Endothelial cell of umbilical vein (primary cell): ENCODE measurements around the gene HCST. TPM values are rescaled to one million over a fixed set of nuclear protein-coding genes. Genes with fewer than 3 reads are reported as not detected.

Source experiments
- BruUV-seq: library from RNA; stranded (reverse); fragments of 400-500 nt; replicated peaks from 2 replicates; lab custom pipeline; 2021; lab: Mats Ljungman, UMichigan
- CTCF ChIA-PET: fragments of 300-600, 350-600 bp; sonication (Branson Sonifier 250); formaldehyde crosslinking; loops from one replicate; lab custom pipeline; 2021; ENCODE audit warnings: antibody characterized with exemption, inconsistent platforms; lab: Charles Lee
- POLR2A ChIA-PET: fragments of 300-600, 350-600 bp; sonication (Branson Sonifier 250); formaldehyde crosslinking; loops from one replicate; lab custom pipeline; 2021; ENCODE audit warnings: antibody characterized with exemption, inconsistent platforms; lab: Charles Lee
- DNase-seq: peaks from one replicate; pipeline ENCODE4 v3.0.0-alpha.2; 2011; ENCODE audit warnings: low read depth, low spot score
- FAIRE-seq: peaks from 2 replicates; lab custom pipeline; 2011; peaks lifted over from hg19 to GRCh38; lab: Jason Lieb, UNC
- H2AFZ ChIP-seq: 2 replicates; pipeline ENCODE4 v1.6.0; 2012; ENCODE audit warnings: low read depth, low read length, control low read depth, inconsistent platforms
- H3K27ac ChIP-seq: 2 replicates; pipeline ENCODE4 v1.5.1; 2011; ENCODE audit warnings: low read depth, mild to moderate bottlenecking, control low read depth, low read length, moderate library complexity; ENCODE audit not compliant: insufficient read depth
- H3K27me3 ChIP-seq, 2 experiments: 2 replicates each; pipeline versions ENCODE4 v1.6.0 to v1.6.1; 2011; ENCODE audit warnings: low read length in 2 of 2, mixed read lengths in 1 of 2; ENCODE audit not compliant: control insufficient read depth in 2 of 2, insufficient read depth in 2 of 2
- H3K36me3 ChIP-seq, 2 experiments: 2 replicates in 1 of 2; 3 replicates in 1 of 2; pipeline ENCODE4 v1.5.1; 2011; ENCODE audit warnings: low read length in 2 of 2, mild to moderate bottlenecking in 1 of 2, moderate library complexity in 1 of 2; ENCODE audit not compliant: control insufficient read depth in 2 of 2, insufficient read depth in 2 of 2; ENCODE audit errors: extremely low read depth in 1 of 2
- H3K4me1 ChIP-seq: 3 replicates; pipeline ENCODE4 v1.5.1; 2011; ENCODE audit warnings: mild to moderate bottlenecking, low read length; ENCODE audit not compliant: control insufficient read depth, insufficient read depth; ENCODE audit errors: extremely low read depth
- H3K4me2 ChIP-seq: 2 replicates; pipeline ENCODE4 v1.6.1; 2011; ENCODE audit warnings: low read length, control low read depth, mixed read lengths; ENCODE audit not compliant: insufficient read depth
- H3K4me3 ChIP-seq, 3 experiments: fragments of 200-600 bp in 1 of 3; sonication (generic), shearing (Covaris generic) in 1 of 3; replicated peaks in 1 of 3; 2 replicates each; pipeline ENCODE4 v1.5.1; 2011 to 2016; ENCODE audit warnings: control low read depth in 3 of 3, low read length in 3 of 3, mild to moderate bottlenecking in 2 of 3, inconsistent platforms in 1 of 3, low read depth in 1 of 3, moderate library complexity in 1 of 3; ENCODE audit not compliant: insufficient read depth in 1 of 3
- H3K79me2 ChIP-seq: 2 replicates; pipeline ENCODE4 v1.6.0; 2012; ENCODE audit warnings: low read length, inconsistent platforms; ENCODE audit not compliant: control insufficient read depth, insufficient read depth
- H3K9ac ChIP-seq: replicated peaks from 2 replicates; pipeline ENCODE3; 2011; ENCODE audit warnings: low read length, control low read depth; ENCODE audit not compliant: insufficient read depth; ENCODE audit errors: extremely low read depth
- H3K9me1 ChIP-seq: replicated peaks from 3 replicates; pipeline ENCODE4 v1.6.0; 2011; ENCODE audit warnings: mild to moderate bottlenecking, low read length; ENCODE audit not compliant: control insufficient read depth, insufficient read depth; ENCODE audit errors: extremely low read depth
- H3K9me3 ChIP-seq: replicated peaks from 2 replicates; pipeline ENCODE4 v1.5.1; 2012; ENCODE audit warnings: low read length, inconsistent platforms; ENCODE audit not compliant: control insufficient read depth, insufficient read depth
- H4K20me1 ChIP-seq: replicated peaks from 2 replicates; pipeline ENCODE3; 2011; ENCODE audit warnings: mild to moderate bottlenecking, low read length; ENCODE audit not compliant: control insufficient read depth, insufficient read depth; ENCODE audit errors: extremely low read depth
- CTCF ChIP-seq, 2 donors: IDR thresholded peaks; 1 replicate in 1 of 2; 2 replicates in 1 of 2; pipeline ENCODE4 v1.5.1; 2011; ENCODE audit warnings: low read length in 2 of 2, mild to moderate bottlenecking in 2 of 2, moderate library complexity in 2 of 2, control low read depth in 1 of 2, inconsistent platforms in 1 of 2, low read depth in 1 of 2; ENCODE audit not compliant: insufficient read depth in 1 of 2; ENCODE audit errors: extremely low read depth in 1 of 2
- EZH2 ChIP-seq: IDR thresholded peaks from 2 replicates; pipeline ENCODE4 v1.6.1; 2012; ENCODE audit warnings: borderline replicate concordance, low read depth, mild to moderate bottlenecking, moderate library complexity, low read length, inconsistent platforms; ENCODE audit not compliant: severe bottlenecking
- FOS ChIP-seq: IDR thresholded peaks from 2 replicates; pipeline ENCODE4 v1.6.1; 2011; ENCODE audit warnings: mild to moderate bottlenecking, low read length, moderate library complexity, borderline replicate concordance; ENCODE audit not compliant: insufficient read depth
- GATA2 ChIP-seq: IDR thresholded peaks from 2 replicates; pipeline ENCODE4 v1.7.0; 2011; ENCODE audit warnings: low read depth, mild to moderate bottlenecking, moderate library complexity, mixed read lengths, low read length; ENCODE audit not compliant: insufficient read length, insufficient read depth
- JUN ChIP-seq: IDR thresholded peaks from 2 replicates; pipeline ENCODE4 v1.6.1; 2011; ENCODE audit warnings: borderline replicate concordance, low read depth; ENCODE audit not compliant: insufficient read length, insufficient read depth
- MAX ChIP-seq: IDR thresholded peaks from 2 replicates; pipeline ENCODE4 v1.6.1; 2011; ENCODE audit not compliant: insufficient read depth, insufficient read length
- MYC ChIP-seq: IDR thresholded peaks from one replicate; pipeline ENCODE4 v1.6.1; 2011; ENCODE audit warnings: mild to moderate bottlenecking, low read depth, low read length
- POLR2A ChIP-seq: IDR thresholded peaks from 2 replicates; pipeline ENCODE4 v1.6.1; 2012; ENCODE audit warnings: low read depth, mild to moderate bottlenecking, control low read depth, low read length
- POLR2AphosphoS5 ChIP-seq: IDR thresholded peaks from 2 replicates; pipeline ENCODE4 v1.6.1; 2012; ENCODE audit warnings: low read depth, mild to moderate bottlenecking, control low read depth, low read length, moderate library complexity; ENCODE audit not compliant: insufficient read depth
- dilution Hi-C: fragments of 300-500 bp; cut with MboI; formaldehyde crosslinking; loops from one replicate; pipeline ENCODE4 v1.15.0; 2019; ENCODE audit warnings: low sequenced_read_pairs; ENCODE audit not compliant: extremely low pct_ligation_motif_present
- intact Hi-C: fragments of 100-400 bp; cut with micrococcal nuclease; formaldehyde crosslinking; loops from one replicate; pipeline ENCODE4 v1.10.0; 2022
- polyA plus RNA-seq, 4 experiments: library from polyadenylated mRNA; depleted of rRNA in 3 of 4; stranded (reverse) in 3 of 4; unstranded in 1 of 4; fragments of >200 nt; gene quantifications; 2 replicates each; pipeline versions ENCODE4 v1.2.1 to v1.2.3, GENCODE V29; 2011 to 2012; ENCODE audit warnings: missing spikeins in 1 of 4
- small RNA-seq: library from RNA; depleted of rRNA; stranded (forward); fragments of <200 nt; gene quantifications from one replicate; pipeline ENCODE3, GENCODE V24; 2012; ENCODE audit warnings: low replicate concordance, low read depth; ENCODE audit not compliant: insufficient read depth, insufficient read length
- total RNA-seq: library from RNA; stranded (reverse); gene quantifications from 2 replicates; pipeline ENCODE4 v1.2.3, GENCODE V29; 2021

HCST gene
- total and polyA plus RNA-seq, 2 donors (not counting 3 experiments of a cell fraction or from before 2014, with no cell fraction given) = not detected

DNA sequence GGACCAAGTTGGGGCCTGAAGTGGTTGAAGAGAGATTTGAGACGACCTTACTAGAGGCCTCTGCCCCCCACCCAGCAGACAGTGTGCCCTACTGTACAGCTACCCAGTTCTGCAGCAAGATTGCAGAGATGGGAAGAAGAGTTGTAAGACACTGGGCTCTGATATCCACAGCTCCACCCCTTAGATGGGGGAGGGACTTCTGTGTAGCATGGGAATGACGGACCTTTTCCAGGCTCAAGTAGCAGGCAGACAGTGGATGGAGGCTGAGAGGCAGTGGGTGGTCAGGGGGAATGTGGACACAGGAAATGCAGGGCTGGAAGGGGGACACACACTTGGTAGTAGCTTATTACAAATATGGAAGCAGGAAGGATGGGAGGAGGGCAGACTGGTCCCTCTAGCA is 46.8 kb downstream of the HCST start:
- DNase-seq (no peak), FAIRE-seq (no peak)
- TF ChIP-seq POLR2A = no peak
- TF ChIP-seq POLR2AphosphoS5 = no peak
- TF ChIP-seq CTCF (IDR thresholded peaks at IDR 0.05; ENCODE audit: extremely low read depth in 1 of 2, insufficient read depth in 1 of 2, low read depth in 1 of 2, low read length in 2 of 2) = no peak
- no peak for TF ChIP-seq EZH2
- TF ChIP-seq GATA2 = no peak
- TF ChIP-seq JUN = no peak
- TF ChIP-seq MYC = no peak
- no peak for TF ChIP-seq FOS
- no peak for TF ChIP-seq MAX
- no peaks in the 10 kb centered on the region for H3K9me3 ChIP-seq
- H3K9ac ChIP-seq = no peak overlapping the region
- dilution Hi-C loops = no loop called here
- H3K36me3 ChIP-seq = no peaks in the 10 kb centered on the region
- peaks cover 2% of the 10 kb centered on the region for H3K4me1 ChIP-seq
- intact Hi-C loops = no loop called here
- no peaks in the 10 kb centered on the region for H4K20me1 ChIP-seq
- ChIA-PET POLR2A (no interaction called here), CTCF (interaction anchor here (0.6 kb wide), 1 partner anchor 12 kb away, joined by 4 read pairs; no protein-coding TSS in a partner anchor)
- no peak overlapping the region for H3K4me3 ChIP-seq
- BruUV-seq = no TSS peak
- no peaks in the 10 kb centered on the region for H3K9me1 ChIP-seq
- H2AFZ ChIP-seq = no peak overlapping the region
- H3K79me2 ChIP-seq = no peaks in the 10 kb centered on the region
- H3K4me2 ChIP-seq = no peak overlapping the region
- no peaks in the 10 kb centered on the region for H3K27me3 ChIP-seq
- no peak overlapping the region for H3K27ac ChIP-seq

Small RNA genes lying within 50 kb of the gene (small RNA-seq; reads per million reads assigned to genes)
- not detected for gene RN7SL402P

Other genes starting within 250 kb of the HCST start
- gene UPK1A, start 236.0 kb upstream of the HCST start, total RNA-seq = not detected in 2 replicates
- 0.13 TPM in 1 of 2 replicates, not detected in the other for gene UPK1A, start 236.0 kb upstream of the HCST start, polyA plus RNA-seq
- not detected in 2 replicates for gene ZBTB32, start 198.0 kb upstream of the HCST start, total RNA-seq
- gene ZBTB32, start 198.0 kb upstream of the HCST start, polyA plus RNA-seq = not detected in 2 replicates
- 37.2 and 40.0 TPM in 2 replicates for gene KMT2B, start 184.5 kb upstream of the HCST start, total RNA-seq
- 28.4 and 30.1 TPM in 2 replicates for gene KMT2B, start 184.5 kb upstream of the HCST start, polyA plus RNA-seq
- 2.6 and 3.4 TPM in 2 replicates for gene IGFLR1, start 160.1 kb upstream of the HCST start, total RNA-seq
- gene IGFLR1, start 160.1 kb upstream of the HCST start, polyA plus RNA-seq = 7.6 and 11.8 TPM in 2 replicates
- 5.6 and 10.5 TPM in 2 replicates for gene U2AF1L4, start 157.1 kb upstream of the HCST start, total RNA-seq
- gene U2AF1L4, start 157.1 kb upstream of the HCST start, polyA plus RNA-seq = 13.5 and 15.0 TPM in 2 replicates
- 65.6 and 70.1 TPM in 2 replicates for gene PSENEN, start 156.9 kb upstream of the HCST start, total RNA-seq
- gene PSENEN, start 156.9 kb upstream of the HCST start, polyA plus RNA-seq = 60.0 and 86.8 TPM in 2 replicates
- 11.3 and 15.5 TPM in 2 replicates for gene LIN37, start 154.0 kb upstream of the HCST start, total RNA-seq
- 21.4 and 21.9 TPM in 2 replicates for gene LIN37, start 154.0 kb upstream of the HCST start, polyA plus RNA-seq
- 2.7 and 6.2 TPM in 2 replicates for gene HSPB6, start 145.5 kb upstream of the HCST start, total RNA-seq
- 2.3 and 3.4 TPM in 2 replicates for gene HSPB6, start 145.5 kb upstream of the HCST start, polyA plus RNA-seq
- gene PROSER3, start 144.4 kb upstream of the HCST start, total RNA-seq = 28.3 and 32.1 TPM in 2 replicates
- gene PROSER3, start 144.4 kb upstream of the HCST start, polyA plus RNA-seq = 18.3 and 19.5 TPM in 2 replicates
- gene ARHGAP33, start 127.0 kb upstream of the HCST start, total RNA-seq = 18.4 and 32.8 TPM in 2 replicates
- 11.0 and 11.7 TPM in 2 replicates for gene ARHGAP33, start 127.0 kb upstream of the HCST start, polyA plus RNA-seq
- gene PRODH2, start 89.7 kb upstream of the HCST start, total RNA-seq = not detected in 2 replicates
- not detected in 2 replicates for gene PRODH2, start 89.7 kb upstream of the HCST start, polyA plus RNA-seq
- gene NPHS1, start 50.0 kb upstream of the HCST start, total RNA-seq = not detected in 2 replicates
- gene NPHS1, start 50.0 kb upstream of the HCST start, polyA plus RNA-seq = not detected in 2 replicates
- gene KIRREL2, start 45.6 kb upstream of the HCST start, total RNA-seq = not detected in 2 replicates
- gene KIRREL2, start 45.6 kb upstream of the HCST start, polyA plus RNA-seq = not detected in 2 replicates
- gene APLP1, start 34.0 kb upstream of the HCST start, total RNA-seq = 6.2 and 9.0 TPM in 2 replicates
- gene APLP1, start 34.0 kb upstream of the HCST start, polyA plus RNA-seq = 13.0 and 15.1 TPM in 2 replicates
- 7.6 and 8.7 TPM in 2 replicates for gene NFKBID, start 2.0 kb upstream of the HCST start, total RNA-seq
- gene NFKBID, start 2.0 kb upstream of the HCST start, polyA plus RNA-seq = 5.5 and 6.7 TPM in 2 replicates
- not detected in 2 replicates for gene TYROBP, start 5.8 kb downstream of the HCST start, total RNA-seq
- not detected in 2 replicates for gene TYROBP, start 5.8 kb downstream of the HCST start, polyA plus RNA-seq
- 15.9 and 17.3 TPM in 2 replicates for gene LRFN3, start 33.8 kb downstream of the HCST start, total RNA-seq
- gene LRFN3, start 33.8 kb downstream of the HCST start, polyA plus RNA-seq = 4.1 and 5.8 TPM in 2 replicates
- 8.4 and 10.3 TPM in 2 replicates for gene SDHAF1, start 92.7 kb downstream of the HCST start, total RNA-seq
- gene SDHAF1, start 92.7 kb downstream of the HCST start, polyA plus RNA-seq = 16.2 and 16.5 TPM in 2 replicates
- gene SYNE4, start 106.3 kb downstream of the HCST start, total RNA-seq = 0.62 and 1.3 TPM in 2 replicates
- gene SYNE4, start 106.3 kb downstream of the HCST start, polyA plus RNA-seq = 0.38 and 0.46 TPM in 2 replicates
- 17.3 and 21.4 TPM in 2 replicates for gene ALKBH6, start 111.7 kb downstream of the HCST start, total RNA-seq
- gene ALKBH6, start 111.7 kb downstream of the HCST start, polyA plus RNA-seq = 26.7 and 33.2 TPM in 2 replicates
- gene CLIP3, start 130.3 kb downstream of the HCST start, total RNA-seq = 21.0 and 24.4 TPM in 2 replicates
- gene CLIP3, start 130.3 kb downstream of the HCST start, polyA plus RNA-seq = 4.7 and 7.0 TPM in 2 replicates
- 2.9 and 4.1 TPM in 2 replicates for gene THAP8, start 151.8 kb downstream of the HCST start, total RNA-seq
- gene THAP8, start 151.8 kb downstream of the HCST start, polyA plus RNA-seq = 6.6 and 8.3 TPM in 2 replicates
- 12.1 and 13.4 TPM in 2 replicates for gene WDR62, start 152.4 kb downstream of the HCST start, total RNA-seq
- gene WDR62, start 152.4 kb downstream of the HCST start, polyA plus RNA-seq = 8.0 and 8.7 TPM in 2 replicates
- gene OVOL3, start 208.6 kb downstream of the HCST start, total RNA-seq = not detected in 2 replicates
- gene OVOL3, start 208.6 kb downstream of the HCST start, polyA plus RNA-seq = not detected in 2 replicates
- 63.3 and 64.8 TPM in 2 replicates for gene POLR2I, start 212.3 kb downstream of the HCST start, total RNA-seq
- 53.0 and 89.7 TPM in 2 replicates for gene POLR2I, start 212.3 kb downstream of the HCST start, polyA plus RNA-seq
- gene TBCB, start 212.9 kb downstream of the HCST start, total RNA-seq = 178 and 190 TPM in 2 replicates
- gene TBCB, start 212.9 kb downstream of the HCST start, polyA plus RNA-seq = 363 and 364 TPM in 2 replicates
- gene CAPNS1, start 237.5 kb downstream of the HCST start, total RNA-seq = 722 and 777 TPM in 2 replicates
- 1,095 and 1,235 TPM in 2 replicates for gene CAPNS1, start 237.5 kb downstream of the HCST start, polyA plus RNA-seq
- 26.8 and 35.2 TPM in 2 replicates for gene COX7A1, start 249.9 kb downstream of the HCST start, total RNA-seq
- 10.6 and 11.6 TPM in 2 replicates for gene COX7A1, start 249.9 kb downstream of the HCST start, polyA plus RNA-seq